ENCODE results near the gene HBEGF.

DNA sequence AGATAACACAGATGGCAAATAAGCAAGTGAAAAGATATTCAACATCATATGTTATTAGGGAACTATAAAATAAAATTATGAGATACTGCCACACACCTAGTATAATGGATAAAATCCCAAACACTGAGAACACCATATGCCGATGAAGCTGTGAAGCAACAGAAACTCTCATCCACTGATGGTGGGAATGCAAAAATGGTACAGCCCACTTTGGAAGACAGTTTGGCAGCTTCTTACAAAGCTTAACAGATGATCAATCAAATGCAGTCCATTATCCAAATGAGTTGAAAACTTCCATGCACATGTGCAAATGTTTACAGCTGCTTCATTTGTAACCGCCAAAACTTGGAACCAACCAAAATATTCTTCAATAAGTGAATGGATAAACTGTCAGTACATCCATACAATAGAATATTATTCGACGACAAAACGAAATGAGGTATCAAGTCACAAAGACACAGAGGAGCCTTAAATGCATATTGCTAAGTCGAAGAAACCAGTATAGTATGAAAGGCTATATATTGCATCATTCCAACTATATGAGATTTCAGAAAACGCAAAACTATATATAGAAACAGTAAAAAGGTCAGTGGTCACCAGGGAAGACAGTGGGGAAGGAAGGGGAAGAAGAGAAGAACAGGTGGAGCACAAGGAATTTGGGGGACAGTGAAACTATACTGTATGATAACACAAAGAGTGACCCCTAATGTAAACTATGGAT is 58.4 kb downstream of the HBEGF start:
- no peak for TF ChIP-seq POLR2A (IDR thresholded peaks at IDR 0.05)
- TF ChIP-seq, protein P1, sequence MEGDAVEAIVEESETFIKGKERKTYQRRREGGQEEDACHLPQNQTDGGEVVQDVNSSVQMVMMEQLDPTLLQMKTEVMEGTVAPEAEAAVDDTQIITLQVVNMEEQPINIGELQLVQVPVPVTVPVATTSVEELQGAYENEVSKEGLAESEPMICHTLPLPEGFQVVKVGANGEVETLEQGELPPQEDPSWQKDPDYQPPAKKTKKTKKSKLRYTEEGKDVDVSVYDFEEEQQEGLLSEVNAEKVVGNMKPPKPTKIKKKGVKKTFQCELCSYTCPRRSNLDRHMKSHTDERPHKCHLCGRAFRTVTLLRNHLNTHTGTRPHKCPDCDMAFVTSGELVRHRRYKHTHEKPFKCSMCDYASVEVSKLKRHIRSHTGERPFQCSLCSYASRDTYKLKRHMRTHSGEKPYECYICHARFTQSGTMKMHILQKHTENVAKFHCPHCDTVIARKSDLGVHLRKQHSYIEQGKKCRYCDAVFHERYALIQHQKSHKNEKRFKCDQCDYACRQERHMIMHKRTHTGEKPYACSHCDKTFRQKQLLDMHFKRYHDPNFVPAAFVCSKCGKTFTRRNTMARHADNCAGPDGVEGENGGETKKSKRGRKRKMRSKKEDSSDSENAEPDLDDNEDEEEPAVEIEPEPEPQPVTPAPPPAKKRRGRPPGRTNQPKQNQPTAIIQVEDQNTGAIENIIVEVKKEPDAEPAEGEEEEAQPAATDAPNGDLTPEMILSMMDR (IDR thresholded peaks at IDR 0.05), result no peak
